ENCODE data around the gene LRRK2. TPM values are rescaled to one million over a fixed set of nuclear protein-coding genes. Genes with fewer than 3 reads are reported as not detected.
"Not testable (repeated sequence)": the region's sequence is repeated elsewhere in the genome, so short reads cannot be mapped to it uniquely, and the experiment has no call there.

The LRRK2 gene
- polyA plus RNA-seq, 2 of the 4 experiments (the other 2 are of a cell fraction), result 5.3 to 20.4 TPM

GRCh38 chr12:40248034-40248433, 23.2 kb downstream of the LRRK2 start:
- Histone ChIP-seq H3K4me2 (peak overlapping the region; percentile 15; the same call in 1 of the 3 replicates), H3K27ac (no peak overlapping the region), H3K4me3 (no peak overlapping the region), H3K9me3 (no peaks in the 10 kb centered on the region), H3K4me1 (peaks cover 12% of the 10 kb centered on the region)
- ATAC-seq, result no peak
- ChIA-PET CTCF (no interaction called here), POLR2A (interaction anchor here (1.2 kb wide), 1 partner anchor 23 kb away, joined by 4 read pairs; the partner anchor contains the start of gene LRRK2)
- DNase-seq (ENCODE audit: low read depth in 1 of 2, low spot score in 1 of 2), result no peak
- 82% methylated on average over 1 of the region's 1 CpG for WGBS (ENCODE audit: missing lambda C conversion rate)
- TF ChIP-seq FOSB (CRISPR knock-in tag; IDR thresholded peaks at IDR 0.05), result no peak
- TF ChIP-seq BCL3 (IDR thresholded peaks at IDR 0.05), result no peak
- TF ChIP-seq CTCF (IDR thresholded peaks at IDR 0.05), result no peak
- no peak for TF ChIP-seq HOXB13 (CRISPR knock-in tag; IDR thresholded peaks at IDR 0.05; ENCODE audit: low read depth)
- no peak for TF ChIP-seq HOXA7 (CRISPR knock-in tag; IDR thresholded peaks at IDR 0.05)
- no peak for TF ChIP-seq RCOR1 (IDR thresholded peaks at IDR 0.05; ENCODE audit: low read depth, low read length)
- no peak for TF ChIP-seq NPAS2 (CRISPR knock-in tag; IDR thresholded peaks at IDR 0.05; ENCODE audit: borderline replicate concordance)
- no peak for TF ChIP-seq NFE2L2 (conservative IDR thresholded peaks at IDR 0.05; ENCODE audit: low read length)
- TF ChIP-seq POLR2AphosphoS2 (conservative IDR thresholded peaks at IDR 0.05; ENCODE audit: low read length), result no peak
- no peak for TF ChIP-seq SREBF2 (IDR thresholded peaks at IDR 0.05)
- no peak for TF ChIP-seq HOXB5 (CRISPR knock-in tag; IDR thresholded peaks at IDR 0.05)
- TF ChIP-seq ESRRA (IDR thresholded peaks at IDR 0.05; ENCODE audit: borderline replicate concordance, low read length), result no peak
- no peak for TF ChIP-seq ZSCAN20 (CRISPR knock-in tag; IDR thresholded peaks at IDR 0.05)
- no peak for TF ChIP-seq HEYL (CRISPR knock-in tag; IDR thresholded peaks at IDR 0.05)
- no peak for TF ChIP-seq EHF (CRISPR knock-in tag; IDR thresholded peaks at IDR 0.05)
- FAIRE-seq, result no peak

GRCh38 chr12:40248585-40249297, 23.9 kb downstream of the LRRK2 start:
- Histone ChIP-seq H3K4me1 (peaks cover 12% of the 10 kb centered on the region), H3K4me2 (peak overlapping the region; percentile 15), H3K27ac (no peak overlapping the region), H3K4me3 (no peak overlapping the region), H3K9me3 (no peaks in the 10 kb centered on the region)
- peak in 1 of 2 experiments; percentile 18 for DNase-seq (ENCODE audit: low read depth in 1 of 2, low spot score in 1 of 2)
- 44% methylated on average over 4 of the region's 4 CpGs for WGBS (ENCODE audit: missing lambda C conversion rate)
- peak; percentile 79 for FAIRE-seq
- ATAC-seq, result peak in 1 of 2 experiments; percentile 51; a peak in 2 of 6 replicates
- ChIA-PET POLR2A (interaction anchor here (1.2 kb wide), 1 partner anchor 24 kb away, joined by 4 read pairs; the partner anchor contains the start of gene LRRK2), CTCF (no interaction called here)
- TF ChIP-seq E2F6 (IDR thresholded peaks at IDR 0.05; ENCODE audit: borderline replicate concordance, low read depth) (no peak), RAD21 (conservative IDR thresholded peaks at IDR 0.05 in 1 of 2, IDR thresholded peaks at IDR 0.05 in 1 of 2) (no peak), POLR2AphosphoS2 (conservative IDR thresholded peaks at IDR 0.05; ENCODE audit: low read length) (no peak), ZNF302 (CRISPR knock-in tag; IDR thresholded peaks at IDR 0.05) (no peak)

GRCh38 chr12:40250652-40251051, 25.9 kb downstream of the LRRK2 start:
- H3K9me3 ChIP-seq; H3K27ac ChIP-seq; DNase-seq (ENCODE audit: low read depth in 1 of 2, low spot score in 1 of 2); H3K4me3 ChIP-seq; H3K4me2 ChIP-seq; FAIRE-seq; POLR2A ChIA-PET; ATAC-seq: not testable (repeated sequence)
- WGBS (ENCODE audit: missing lambda C conversion rate), result 92% methylated on average over 3 of the region's 3 CpGs
- H3K4me1 ChIP-seq, result peaks cover 12% of the 10 kb centered on the region
- CTCF ChIA-PET, result interaction anchor here (1.1 kb wide), 1 partner anchor 36 kb away, joined by 3 read pairs; no protein-coding TSS in a partner anchor

Measured in A549 (cell line).